Prostate gland (tissue), 2 donors: Measurements from ENCODE around the gene LMCD1.

Experiments used
- POLR2A ChIP-seq: fragments of 450-650 bp; IDR thresholded peaks from one replicate; pipeline ENCODE4 v1.6.1; 2016; ENCODE audit warnings: antibody characterized with exemption, mild to moderate bottlenecking
- POLR2AphosphoS5 ChIP-seq: sonication (generic); formaldehyde crosslinking; IDR thresholded peaks from one replicate; pipeline ENCODE4 v1.6.1; 2017; ENCODE audit warnings: antibody characterized with exemption
- TF ChIP-seq, protein P1 (sequence below), 4 experiments: fragments of 200-600 bp in 2 of 4; fragments of 450-650 bp in 2 of 4; sonication (generic) in 2 of 4; IDR thresholded peaks; 1 replicate in 3 of 4; 2 replicates in 1 of 4; pipeline ENCODE4 v1.5.1; 2016 to 2019; ENCODE audit warnings: antibody characterized with exemption in 4 of 4, mild to moderate bottlenecking in 2 of 4, moderate library complexity in 2 of 4

DNA sequence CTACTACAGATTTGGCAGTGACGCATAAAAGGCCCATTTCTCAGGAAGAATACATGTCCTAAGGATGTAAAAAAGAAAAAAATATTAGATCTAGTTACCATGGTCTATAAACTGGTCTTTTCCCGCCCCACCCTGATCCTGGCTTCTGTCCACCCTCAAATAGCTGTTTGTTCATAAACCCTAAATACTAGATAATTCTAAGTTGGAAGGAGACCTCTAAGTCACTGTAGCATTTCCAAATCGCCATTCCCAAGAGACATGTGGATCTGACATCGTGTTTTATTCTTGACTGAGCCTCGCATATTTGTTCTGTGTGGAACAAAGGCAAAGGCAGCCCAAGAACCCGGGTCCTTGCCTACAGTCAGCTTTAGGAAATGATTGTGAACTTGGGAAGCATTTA lies 49.0 kb downstream of the LMCD1 start:
- TF ChIP-seq POLR2A (no peak), POLR2AphosphoS5 (no peak)
- TF ChIP-seq, protein P1, sequence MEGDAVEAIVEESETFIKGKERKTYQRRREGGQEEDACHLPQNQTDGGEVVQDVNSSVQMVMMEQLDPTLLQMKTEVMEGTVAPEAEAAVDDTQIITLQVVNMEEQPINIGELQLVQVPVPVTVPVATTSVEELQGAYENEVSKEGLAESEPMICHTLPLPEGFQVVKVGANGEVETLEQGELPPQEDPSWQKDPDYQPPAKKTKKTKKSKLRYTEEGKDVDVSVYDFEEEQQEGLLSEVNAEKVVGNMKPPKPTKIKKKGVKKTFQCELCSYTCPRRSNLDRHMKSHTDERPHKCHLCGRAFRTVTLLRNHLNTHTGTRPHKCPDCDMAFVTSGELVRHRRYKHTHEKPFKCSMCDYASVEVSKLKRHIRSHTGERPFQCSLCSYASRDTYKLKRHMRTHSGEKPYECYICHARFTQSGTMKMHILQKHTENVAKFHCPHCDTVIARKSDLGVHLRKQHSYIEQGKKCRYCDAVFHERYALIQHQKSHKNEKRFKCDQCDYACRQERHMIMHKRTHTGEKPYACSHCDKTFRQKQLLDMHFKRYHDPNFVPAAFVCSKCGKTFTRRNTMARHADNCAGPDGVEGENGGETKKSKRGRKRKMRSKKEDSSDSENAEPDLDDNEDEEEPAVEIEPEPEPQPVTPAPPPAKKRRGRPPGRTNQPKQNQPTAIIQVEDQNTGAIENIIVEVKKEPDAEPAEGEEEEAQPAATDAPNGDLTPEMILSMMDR (IDR thresholded peaks at IDR 0.05), result no peak
